ENCODE results near the gene UNC13D.
"Not testable (repeated sequence)": the region's sequence is repeated elsewhere in the genome, so short reads cannot be mapped to it uniquely, and the experiment has no call there.

DNA sequence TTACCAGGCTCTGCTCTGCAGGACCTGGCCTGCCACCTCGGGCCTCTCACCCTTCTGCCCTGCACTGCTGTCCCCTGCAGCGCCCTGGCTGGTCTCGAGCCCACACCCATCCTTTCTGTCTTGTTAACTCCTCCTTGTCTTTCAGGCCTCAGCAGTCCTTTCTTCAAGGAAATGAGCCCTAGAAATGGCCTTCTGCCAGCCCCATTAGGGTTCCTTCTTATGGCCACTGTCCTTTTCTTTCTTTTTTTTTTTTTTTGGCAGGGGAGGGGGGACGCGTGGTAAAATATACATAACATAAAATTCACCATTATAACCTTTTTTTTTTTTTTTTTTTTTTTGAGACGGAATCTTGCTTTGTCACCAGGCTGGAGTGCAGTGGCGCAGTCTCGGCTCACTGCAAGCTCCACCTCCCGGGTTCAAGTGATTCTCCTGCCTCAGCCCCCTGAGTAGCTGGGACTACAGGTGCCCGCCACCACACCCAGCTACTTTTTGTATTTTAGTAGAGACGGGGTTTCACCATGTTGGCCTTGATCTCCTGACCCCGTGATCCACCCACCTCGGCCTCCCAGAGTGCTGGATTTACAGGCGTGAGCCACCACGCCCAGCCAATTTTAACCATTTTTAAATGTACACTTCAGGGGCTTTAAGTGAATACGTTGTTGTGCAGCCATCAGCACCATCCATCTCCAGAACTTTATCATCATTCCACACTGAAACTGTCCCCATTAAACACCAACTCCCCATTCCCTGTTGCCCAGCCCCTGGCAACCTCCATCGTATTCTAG, 21.4 kb upstream of the UNC13D start:
- TF ChIP-seq, protein P1, sequence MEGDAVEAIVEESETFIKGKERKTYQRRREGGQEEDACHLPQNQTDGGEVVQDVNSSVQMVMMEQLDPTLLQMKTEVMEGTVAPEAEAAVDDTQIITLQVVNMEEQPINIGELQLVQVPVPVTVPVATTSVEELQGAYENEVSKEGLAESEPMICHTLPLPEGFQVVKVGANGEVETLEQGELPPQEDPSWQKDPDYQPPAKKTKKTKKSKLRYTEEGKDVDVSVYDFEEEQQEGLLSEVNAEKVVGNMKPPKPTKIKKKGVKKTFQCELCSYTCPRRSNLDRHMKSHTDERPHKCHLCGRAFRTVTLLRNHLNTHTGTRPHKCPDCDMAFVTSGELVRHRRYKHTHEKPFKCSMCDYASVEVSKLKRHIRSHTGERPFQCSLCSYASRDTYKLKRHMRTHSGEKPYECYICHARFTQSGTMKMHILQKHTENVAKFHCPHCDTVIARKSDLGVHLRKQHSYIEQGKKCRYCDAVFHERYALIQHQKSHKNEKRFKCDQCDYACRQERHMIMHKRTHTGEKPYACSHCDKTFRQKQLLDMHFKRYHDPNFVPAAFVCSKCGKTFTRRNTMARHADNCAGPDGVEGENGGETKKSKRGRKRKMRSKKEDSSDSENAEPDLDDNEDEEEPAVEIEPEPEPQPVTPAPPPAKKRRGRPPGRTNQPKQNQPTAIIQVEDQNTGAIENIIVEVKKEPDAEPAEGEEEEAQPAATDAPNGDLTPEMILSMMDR (IDR thresholded peaks at IDR 0.05) = not testable (repeated sequence)
- TF ChIP-seq EP300 (IDR thresholded peaks at IDR 0.05; ENCODE audit: low read depth); POLR2AphosphoS5 (IDR thresholded peaks at IDR 0.05): not testable (repeated sequence)

Measured in transverse colon (tissue), 4 donors.